Measurements from ENCODE around the gene BCL3.

GRCh38 chr19:44707794-44708193 is 40.7 kb upstream of the BCL3 start:
- no peak for TF ChIP-seq POLR2A (IDR thresholded peaks at IDR 0.05)
- TF ChIP-seq CTCF (IDR thresholded peaks at IDR 0.05) = no peak

All from uterus (tissue), 2 donors.